Measurements from ENCODE around the gene SHOC2.

SHOC2 gene

DNA sequence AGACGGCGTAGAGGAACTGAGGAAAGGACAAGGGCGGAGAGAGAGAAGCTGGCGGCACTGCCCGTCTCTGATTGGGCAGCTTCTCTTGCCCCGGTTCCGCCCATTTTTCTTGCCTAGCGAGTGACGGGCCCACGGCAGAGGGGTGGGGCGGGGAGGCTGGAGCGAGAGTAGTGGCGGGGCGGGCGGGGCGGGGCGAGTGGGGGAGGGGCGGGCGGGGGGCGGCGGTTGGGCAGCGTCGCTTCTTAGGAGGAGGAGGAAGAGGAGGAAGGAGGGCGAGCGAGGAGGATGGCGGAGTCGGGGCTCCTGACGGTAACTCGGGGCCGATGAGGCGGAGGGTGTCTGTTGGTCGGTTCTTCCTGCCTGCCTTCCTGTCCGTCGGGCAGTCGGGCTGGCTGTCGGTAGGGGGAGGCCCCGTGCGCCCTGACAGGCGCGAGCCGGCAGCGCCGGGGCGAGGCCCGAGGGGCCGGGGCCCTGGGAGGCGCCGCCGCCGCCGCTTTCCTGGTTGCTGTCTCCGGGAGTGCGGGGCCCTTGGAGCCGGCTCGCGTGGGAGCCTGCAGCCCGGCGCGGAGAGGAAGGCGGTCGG is at the start of gene SHOC2:
Gene SHOC2 (plus strand): TSS at position 256 of the 583 bp plus-strand sequence. CDS start 44,755 bp downstream, outside the sequence.
- peak in 1 of 2 donors; percentile 97 for DNase-seq (ENCODE audit: low read depth in 2 of 2)

- no peak for DNase-seq (ENCODE audit: low read depth in 2 of 2)
Measured at GRCh38 chr10:110870823-110871297, 48.5 kb upstream of the SHOC2 start.

DNA sequence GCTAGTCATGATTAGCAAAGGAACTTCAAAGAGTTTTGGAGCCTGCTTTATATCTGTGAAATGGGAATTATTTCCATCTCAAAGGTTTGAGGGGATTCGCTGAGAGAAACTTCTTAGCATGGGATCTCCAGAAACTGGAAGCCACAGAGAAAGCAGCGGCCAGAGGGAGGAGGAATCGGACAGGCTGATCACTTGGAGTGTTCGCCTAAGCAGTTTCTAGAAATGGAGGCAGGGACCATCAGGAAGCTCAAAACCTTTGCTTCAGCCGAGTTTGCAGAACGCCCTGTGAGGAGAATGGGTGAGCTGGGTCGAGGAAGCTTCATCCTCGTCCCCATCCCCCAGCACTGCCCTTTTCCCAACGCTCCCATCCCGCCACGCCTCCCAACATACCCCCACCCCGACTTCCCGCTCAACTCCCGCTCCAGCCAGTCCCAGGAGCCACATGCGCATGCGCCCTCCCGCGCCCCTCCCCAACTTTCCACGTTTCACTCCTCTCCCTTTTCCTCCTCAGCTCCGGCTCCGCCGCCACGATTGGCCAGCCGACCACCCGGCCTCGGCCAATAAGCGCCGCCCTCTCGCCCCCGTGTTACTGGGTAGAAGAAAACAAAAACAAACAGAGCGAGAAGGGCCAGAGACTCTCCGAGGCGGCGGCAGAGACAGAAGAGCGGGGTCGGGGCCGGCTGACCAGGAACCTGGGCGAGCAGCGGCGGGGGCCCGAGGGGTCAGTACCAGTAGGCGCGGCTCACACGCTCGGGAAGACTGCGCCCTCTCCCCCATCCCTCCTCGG is 47.9 kb upstream of the SHOC2 start, which contains the start of gene PDCD4:
Gene PDCD4 (plus strand): TSS at position 631 of the 787 bp plus-strand sequence. CDS start 4,100 bp downstream, outside the sequence.
- peak; percentile 82 to 85 for DNase-seq (ENCODE audit: low read depth in 2 of 2)

DNA sequence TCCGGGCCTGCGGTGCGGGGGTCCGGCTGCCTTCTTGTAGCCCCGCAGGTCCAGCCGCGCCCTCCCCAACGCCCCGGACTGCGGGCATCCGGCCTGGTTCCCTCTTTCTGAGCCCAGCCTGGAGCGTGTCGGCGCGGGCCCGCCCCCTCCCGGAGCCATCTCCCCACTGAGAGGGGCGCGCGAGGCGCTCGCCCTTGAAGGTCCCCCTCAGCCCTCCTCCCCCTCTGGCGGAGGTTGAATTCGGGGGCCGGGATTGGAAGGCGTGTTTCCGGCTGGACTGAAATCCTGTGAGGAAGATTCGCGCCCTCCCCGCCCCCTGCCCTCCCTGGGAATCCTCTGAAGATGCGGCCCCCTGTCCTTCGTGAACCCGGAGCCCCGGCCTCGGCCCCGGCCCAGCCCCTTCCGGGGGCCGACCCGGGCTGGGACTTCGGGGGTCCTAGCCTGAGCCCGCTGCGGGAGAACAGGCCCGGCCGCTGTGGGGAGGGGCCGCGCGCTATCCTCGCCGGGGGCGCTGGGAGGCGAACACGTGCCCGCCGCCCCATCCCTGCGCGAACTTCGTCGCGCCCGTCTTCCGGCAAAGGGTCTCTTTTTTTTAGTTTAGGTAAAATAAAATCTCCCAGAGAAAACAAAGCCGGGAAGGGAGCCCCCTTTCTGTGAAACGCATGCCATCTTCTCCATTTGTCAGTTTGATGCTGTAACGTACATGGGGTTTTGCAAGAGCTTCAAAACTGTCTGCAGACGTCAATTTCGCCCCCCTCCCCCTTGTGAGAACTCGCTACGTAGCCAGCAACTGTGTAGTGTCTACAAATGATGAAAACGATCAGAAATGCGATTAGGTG is 47.0 kb upstream of the SHOC2 start:
- peak in 1 of 2 donors; percentile 49 for DNase-seq (ENCODE audit: low read depth in 2 of 2)

DNA sequence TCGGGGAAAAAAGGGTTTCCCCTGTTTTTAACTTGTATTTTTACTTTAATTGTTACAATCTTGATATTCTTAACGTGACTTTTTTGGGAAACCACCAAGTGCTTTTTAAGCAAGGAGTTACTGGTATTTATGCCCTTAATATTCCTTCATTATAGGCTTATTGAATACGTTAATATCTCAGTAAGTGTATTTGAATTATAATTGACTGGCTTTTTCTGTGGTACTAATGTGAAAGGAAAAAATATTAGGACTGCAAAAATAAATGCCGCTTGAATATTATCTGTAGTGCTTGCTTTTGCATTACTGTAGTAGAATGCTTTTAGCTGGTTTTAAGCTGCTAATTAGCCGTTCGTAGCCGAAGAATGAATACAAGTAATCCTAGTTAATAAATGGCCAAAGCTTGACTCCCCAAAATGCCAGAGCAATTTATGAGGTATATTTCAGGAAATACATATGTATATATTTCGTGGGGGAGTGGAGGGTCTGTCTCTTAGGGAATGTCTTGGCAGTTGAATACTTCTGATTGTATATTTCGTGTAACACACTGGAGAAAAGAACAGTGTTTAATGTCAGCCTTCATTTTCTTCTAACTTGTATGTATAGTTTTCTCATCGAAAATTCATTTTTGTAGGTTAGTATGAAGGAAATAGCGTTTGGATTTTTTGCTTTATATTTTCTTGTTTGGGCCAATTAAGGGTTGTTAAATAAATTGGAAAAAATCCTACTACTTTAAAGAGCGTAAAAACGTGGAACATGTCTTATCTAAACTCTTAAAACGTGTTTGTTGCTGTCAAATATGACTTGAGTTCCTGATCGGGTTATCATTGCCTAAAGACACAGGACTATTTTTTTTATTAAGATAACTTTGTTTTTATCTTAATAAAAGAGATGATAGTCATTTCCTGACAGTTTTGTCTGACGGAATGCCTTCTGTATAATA is 46.1 kb upstream of the SHOC2 start:
- no peak for DNase-seq (ENCODE audit: low read depth in 2 of 2)

DNA sequence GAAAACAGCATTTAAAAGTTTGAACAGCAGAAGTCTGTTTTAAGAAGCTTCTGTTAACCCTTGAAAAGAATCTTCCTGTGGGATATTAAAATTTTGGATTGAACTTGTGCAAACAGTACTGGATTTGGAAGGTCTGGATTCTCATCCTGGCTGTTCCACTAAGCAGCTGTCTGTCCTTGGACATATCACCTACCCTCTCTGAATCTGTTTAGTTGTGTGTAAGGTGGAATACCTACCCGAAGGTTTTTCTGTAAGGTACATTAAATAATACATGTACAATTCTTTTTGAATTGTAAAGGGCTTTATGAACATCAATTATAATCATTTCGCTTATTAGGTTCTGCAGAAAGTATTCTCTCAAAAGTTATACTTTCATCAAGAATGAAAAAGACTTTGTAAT is 45.5 kb upstream of the SHOC2 start:
- DNase-seq (ENCODE audit: low read depth in 2 of 2) = no peak

DNA sequence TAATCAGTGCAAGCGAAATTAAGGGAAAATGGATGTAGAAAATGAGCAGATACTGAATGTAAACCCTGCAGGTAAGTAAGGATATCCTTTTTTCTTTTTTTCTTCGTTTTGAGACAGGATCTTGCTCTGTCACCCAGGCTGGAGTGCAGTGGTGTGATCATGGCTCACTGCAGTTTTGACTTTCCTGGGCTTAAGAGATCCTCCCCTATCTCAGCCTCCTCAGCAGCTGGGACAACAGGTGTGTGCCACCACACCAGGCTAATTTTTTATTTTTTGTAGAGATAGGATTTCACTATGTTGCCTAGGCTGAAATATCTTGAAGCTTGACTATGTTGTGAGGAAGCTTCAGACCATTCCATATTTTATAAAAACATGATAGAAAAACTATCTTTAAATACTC is 43.4 kb upstream of the SHOC2 start:
- DNase-seq (ENCODE audit: low read depth in 2 of 2) = no peak

GRCh38 chr10:110876788-110877187 is 42.6 kb upstream of the SHOC2 start:
- no peak for DNase-seq (ENCODE audit: low read depth in 2 of 2)

DNA sequence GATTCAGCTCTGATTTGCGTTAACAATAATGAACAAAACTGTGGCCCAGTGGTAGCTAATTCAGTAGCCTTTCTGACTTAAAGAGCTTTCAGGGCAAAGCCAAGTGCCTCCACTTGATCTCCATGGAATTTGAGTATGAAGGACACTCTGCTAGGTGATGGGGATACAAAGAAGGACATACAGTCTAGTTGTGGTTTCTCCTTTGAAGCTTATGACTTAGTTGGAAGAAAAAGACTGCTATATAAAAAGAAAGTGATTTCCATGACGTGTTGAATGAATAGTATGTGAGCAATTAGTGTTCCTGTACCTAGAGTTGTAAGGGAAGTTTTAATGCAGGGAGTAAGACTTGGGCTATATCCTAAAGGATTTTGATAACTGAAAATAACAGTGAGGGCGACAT is 39.4 kb upstream of the SHOC2 start:
- DNase-seq (ENCODE audit: low read depth in 2 of 2) = no peak

- no peak for DNase-seq (ENCODE audit: low read depth in 2 of 2)
Measured at GRCh38 chr10:110881247-110881646, 38.2 kb upstream of the SHOC2 start.

- no peak for DNase-seq (ENCODE audit: low read depth in 2 of 2)
Measured at GRCh38 chr10:110881905-110882304, 37.5 kb upstream of the SHOC2 start.

- DNase-seq (ENCODE audit: low read depth in 2 of 2) = no peak
Measured at GRCh38 chr10:110883924-110884323, 35.5 kb upstream of the SHOC2 start.

DNA sequence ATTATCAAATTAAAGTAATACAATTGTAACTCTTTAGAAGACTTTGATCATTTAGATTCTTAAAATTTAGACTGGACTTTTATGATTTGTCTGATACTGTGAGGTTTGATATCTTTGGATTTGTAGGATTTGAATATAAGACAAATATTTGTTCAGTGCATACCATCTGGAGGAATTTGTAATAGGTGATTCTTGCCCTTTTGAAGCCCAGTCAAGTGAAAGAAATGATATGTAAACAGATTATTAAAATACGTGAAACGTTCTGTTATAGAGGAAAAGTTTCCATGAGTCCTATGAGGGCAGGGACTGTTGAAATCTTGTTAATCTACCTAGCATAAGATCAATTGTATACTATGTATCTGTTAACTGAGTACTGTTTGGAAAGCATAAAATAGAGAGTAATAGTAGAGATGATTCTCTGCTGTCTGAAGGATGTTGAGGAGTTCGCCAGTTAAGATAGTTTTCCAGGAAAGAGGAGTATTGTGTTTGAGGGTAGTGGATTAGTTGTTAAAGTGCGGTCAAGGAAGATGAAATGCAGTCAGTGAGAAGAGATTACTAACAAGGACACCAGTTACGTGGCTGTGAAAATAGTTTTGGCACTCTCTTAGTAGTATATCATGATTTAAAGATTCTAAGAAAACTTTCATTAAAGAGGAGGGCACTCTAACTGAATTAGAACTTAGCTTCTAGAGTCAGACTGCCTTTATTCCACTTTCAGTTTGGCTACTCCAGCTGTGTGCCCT is 33.3 kb upstream of the SHOC2 start:
- no peak for DNase-seq (ENCODE audit: low read depth in 2 of 2)

DNA sequence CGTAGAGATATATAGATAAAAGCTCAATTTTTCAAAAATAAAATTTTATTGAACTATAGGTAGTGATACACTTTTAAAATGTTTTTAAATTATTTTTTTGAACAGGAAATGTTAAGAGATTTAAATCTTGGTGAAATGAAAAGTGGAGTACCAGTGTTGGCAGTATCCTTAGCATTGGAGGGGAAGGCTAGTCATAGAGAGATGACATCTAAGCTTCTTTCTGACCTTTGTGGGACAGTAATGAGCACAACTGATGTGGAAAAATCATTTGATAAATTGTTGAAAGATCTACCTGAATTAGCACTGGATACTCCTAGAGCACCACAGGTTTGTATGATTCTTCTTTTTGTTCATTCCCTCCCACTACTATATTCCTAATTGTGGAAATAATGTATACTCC is 31.8 kb upstream of the SHOC2 start:
- no peak for DNase-seq (ENCODE audit: low read depth in 2 of 2)

- DNase-seq (ENCODE audit: low read depth in 2 of 2) = no peak
Measured at GRCh38 chr10:110892602-110893288, 26.7 kb upstream of the SHOC2 start.

DNA sequence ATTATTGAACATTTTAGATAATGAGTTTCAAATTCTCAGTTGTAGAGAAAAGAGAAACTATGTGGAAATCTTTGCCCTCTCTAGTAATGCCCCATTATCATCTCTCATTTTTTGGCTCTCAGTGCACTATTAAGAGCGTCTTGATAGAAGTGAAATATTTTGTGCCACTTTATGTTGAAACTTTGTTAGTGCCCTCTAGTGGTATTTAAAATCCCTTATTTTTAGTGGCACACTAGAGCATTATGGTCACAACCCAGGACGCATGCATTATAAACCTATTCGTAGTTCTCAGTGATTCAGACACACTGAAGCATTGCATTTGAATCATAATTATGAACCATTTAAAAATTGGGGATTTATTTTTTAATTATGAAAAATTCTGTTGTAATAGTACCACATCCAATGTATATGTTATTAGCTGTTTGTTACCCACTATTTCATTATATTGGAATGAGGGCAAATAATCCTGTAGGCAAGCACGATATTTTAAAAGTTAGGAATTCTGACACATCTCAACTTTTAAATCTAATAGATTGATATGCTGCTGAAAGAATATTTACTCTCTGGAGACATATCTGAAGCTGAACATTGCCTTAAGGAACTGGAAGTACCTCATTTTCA is 25.7 kb upstream of the SHOC2 start:
- DNase-seq (ENCODE audit: low read depth in 2 of 2) = no peak

GRCh38 chr10:110897184-110897583 is 22.2 kb upstream of the SHOC2 start:
- DNase-seq (ENCODE audit: low read depth in 2 of 2) = no peak

DNA sequence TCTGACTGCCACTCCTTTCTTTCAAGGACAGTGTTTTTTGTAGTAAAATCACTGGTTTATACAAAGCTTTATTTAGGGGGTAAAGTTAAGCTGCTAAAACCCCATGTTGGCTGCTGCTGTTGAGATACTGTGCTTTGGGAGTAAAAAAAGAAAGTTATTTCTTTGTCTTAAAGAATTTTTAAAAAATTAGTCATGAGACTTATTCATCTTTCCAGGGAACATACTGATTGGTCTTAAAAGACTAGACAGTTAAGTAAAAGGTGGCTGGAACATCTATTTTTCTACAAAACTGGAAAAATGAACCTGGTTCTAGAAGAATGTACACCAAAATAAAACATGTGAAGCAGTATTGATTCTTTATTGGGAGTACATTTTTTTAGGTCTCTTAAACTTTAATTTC is 21.0 kb upstream of the SHOC2 start:
- no peak for DNase-seq (ENCODE audit: low read depth in 2 of 2)

DNA sequence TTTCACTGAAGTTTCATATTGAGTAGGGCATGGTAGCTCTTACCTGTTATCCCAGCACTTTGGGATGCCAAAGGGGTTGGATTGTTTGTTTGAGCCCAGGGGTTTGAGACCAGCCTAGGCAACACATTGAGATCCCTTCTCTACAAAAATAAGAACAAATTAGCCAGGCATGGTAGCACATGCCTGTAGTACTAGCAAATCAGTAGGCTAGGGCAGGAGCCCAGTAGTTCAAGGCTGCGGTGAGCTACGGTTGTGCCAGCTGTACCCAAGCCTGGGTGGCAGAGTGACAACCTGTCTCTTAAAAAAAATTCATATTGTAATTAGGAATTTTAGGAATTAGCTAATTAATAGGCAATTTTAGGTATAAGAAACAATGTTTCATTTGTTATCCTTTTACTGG is 18.4 kb upstream of the SHOC2 start:
- DNase-seq (ENCODE audit: low read depth in 2 of 2) = no peak

All from stimulated activated CD4-positive, alpha-beta T cell treated with anti-CD3 and anti-CD28 coated beads, Interleukin-1b, Interleukin-23, amount 100 ng/mL, for 1 hour (primary cell).